OCI-LY3 (cell line): ENCODE results near the gene NTN5.

ENCODE experiments used
- H2AFZ ChIP-seq: fragments of 200-600, 300-600 bp; shearing (Covaris generic); 2 replicates; pipeline ENCODE4 v1.6.0; 2014; ENCODE audit warnings: antibody characterized with exemption, low read depth, low read length
- H3K27ac ChIP-seq: fragments of 200-600, 300-600 bp; sonication (generic); 2 replicates; pipeline ENCODE4 v1.5.1; 2014; ENCODE audit warnings: mild to moderate bottlenecking, low read length, moderate library complexity, mixed read lengths
- H3K27me3 ChIP-seq: fragments of 200-600, 300-600 bp; sonication (generic); 2 replicates; pipeline ENCODE4 v1.6.1; 2014; ENCODE audit warnings: low read depth, low read length, mixed read lengths
- H3K36me3 ChIP-seq: fragments of 200-600, 300-600 bp; sonication (generic); replicated peaks from 2 replicates; pipeline ENCODE3; 2014; ENCODE audit warnings: low read depth, low read length, mixed read lengths
- H3K4me1 ChIP-seq: fragments of 300-600, 200-600 bp; sonication (generic); 2 replicates; pipeline ENCODE4 v1.6.1; 2014; ENCODE audit warnings: low read length, mixed read lengths
- H3K4me2 ChIP-seq: fragments of 200-600, 300-600 bp; sonication (generic); 2 replicates; pipeline ENCODE4 v1.6.1; 2014; ENCODE audit warnings: low read length, mixed read lengths
- H3K4me3 ChIP-seq: fragments of 300-600, 200-600 bp; sonication (generic); 2 replicates; pipeline ENCODE4 v1.5.1; 2014; ENCODE audit warnings: antibody characterized with exemption, mild to moderate bottlenecking, low read length, moderate library complexity
- H3K79me2 ChIP-seq: fragments of 300-600, 200-600 bp; shearing (Covaris generic); 2 replicates; pipeline ENCODE4 v1.6.1; 2014; ENCODE audit warnings: mild to moderate bottlenecking, low read length, mixed read lengths
- H3K9ac ChIP-seq: fragments of 300-600, 200-600 bp; shearing (Covaris generic); 2 replicates; pipeline ENCODE4 v1.6.0; 2014; ENCODE audit warnings: mild to moderate bottlenecking, low read length, moderate library complexity
- H3K9me3 ChIP-seq: fragments of 200-600, 300-600 bp; shearing (Covaris generic); 2 replicates; pipeline ENCODE4 v1.6.1; 2014; ENCODE audit warnings: low read length, mixed read lengths; ENCODE audit not compliant: insufficient read depth
- H4K20me1 ChIP-seq: fragments of 200-600, 300-600 bp; sonication (generic); 2 replicates; pipeline ENCODE4 v1.6.1; 2016; ENCODE audit warnings: low read length, mixed read lengths; ENCODE audit not compliant: insufficient read depth
- EZH2phosphoT487 ChIP-seq: fragments of 200-600 bp; shearing (Covaris generic); IDR thresholded peaks from 2 replicates; pipeline ENCODE4 v1.6.1; 2018; ENCODE audit warnings: antibody characterized with exemption, mixed run types, low read depth
- TF ChIP-seq, protein P1 (sequence below): fragments of 200-600, 300-600 bp; sonication (generic); IDR thresholded peaks from 2 replicates; pipeline ENCODE4 v1.5.1; 2014; ENCODE audit warnings: antibody characterized with exemption, low read length, low read depth

Gene NTN5

GRCh38 chr19:48627865-48628314 lies 44.9 kb downstream of the NTN5 start:
- H3K27ac ChIP-seq, result no peak overlapping the region
- H3K4me1 ChIP-seq, result peaks cover 19% of the 10 kb centered on the region
- no peaks in the 10 kb centered on the region for H4K20me1 ChIP-seq
- no peak for TF ChIP-seq EZH2phosphoT487
- H3K9me3 ChIP-seq, result no peaks in the 10 kb centered on the region
- peaks cover 23% of the 10 kb centered on the region for H3K36me3 ChIP-seq
- H3K4me2 ChIP-seq, result no peak overlapping the region
- no peaks in the 10 kb centered on the region for H3K27me3 ChIP-seq
- no peak overlapping the region for H3K4me3 ChIP-seq
- H2AFZ ChIP-seq, result no peak overlapping the region
- H3K79me2 ChIP-seq, result peaks cover 27% of the 10 kb centered on the region
- H3K9ac ChIP-seq, result no peak overlapping the region

GRCh38 chr19:48627201-48627864 lies 45.5 kb downstream of the NTN5 start:
- Histone ChIP-seq H3K4me1 (peaks cover 19% of the 10 kb centered on the region), H2AFZ (no peak overlapping the region), H3K79me2 (peaks cover 27% of the 10 kb centered on the region), H3K4me2 (no peak overlapping the region), H3K27ac (no peak overlapping the region), H4K20me1 (no peaks in the 10 kb centered on the region), H3K9ac (no peak overlapping the region), H3K36me3 (peaks cover 23% of the 10 kb centered on the region), H3K4me3 (no peak overlapping the region), H3K9me3 (no peaks in the 10 kb centered on the region), H3K27me3 (no peaks in the 10 kb centered on the region)
- TF ChIP-seq, protein P1, sequence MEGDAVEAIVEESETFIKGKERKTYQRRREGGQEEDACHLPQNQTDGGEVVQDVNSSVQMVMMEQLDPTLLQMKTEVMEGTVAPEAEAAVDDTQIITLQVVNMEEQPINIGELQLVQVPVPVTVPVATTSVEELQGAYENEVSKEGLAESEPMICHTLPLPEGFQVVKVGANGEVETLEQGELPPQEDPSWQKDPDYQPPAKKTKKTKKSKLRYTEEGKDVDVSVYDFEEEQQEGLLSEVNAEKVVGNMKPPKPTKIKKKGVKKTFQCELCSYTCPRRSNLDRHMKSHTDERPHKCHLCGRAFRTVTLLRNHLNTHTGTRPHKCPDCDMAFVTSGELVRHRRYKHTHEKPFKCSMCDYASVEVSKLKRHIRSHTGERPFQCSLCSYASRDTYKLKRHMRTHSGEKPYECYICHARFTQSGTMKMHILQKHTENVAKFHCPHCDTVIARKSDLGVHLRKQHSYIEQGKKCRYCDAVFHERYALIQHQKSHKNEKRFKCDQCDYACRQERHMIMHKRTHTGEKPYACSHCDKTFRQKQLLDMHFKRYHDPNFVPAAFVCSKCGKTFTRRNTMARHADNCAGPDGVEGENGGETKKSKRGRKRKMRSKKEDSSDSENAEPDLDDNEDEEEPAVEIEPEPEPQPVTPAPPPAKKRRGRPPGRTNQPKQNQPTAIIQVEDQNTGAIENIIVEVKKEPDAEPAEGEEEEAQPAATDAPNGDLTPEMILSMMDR, result no peak
- no peak for TF ChIP-seq EZH2phosphoT487

- Histone ChIP-seq H3K4me1 (peaks cover 26% of the 10 kb centered on the region), H3K9me3 (no peaks in the 10 kb centered on the region), H2AFZ (no peak overlapping the region), H3K27ac (no peak overlapping the region), H3K4me2 (no peak overlapping the region), H3K4me3 (no peak overlapping the region), H3K36me3 (peaks cover 22% of the 10 kb centered on the region), H3K9ac (no peak overlapping the region), H3K27me3 (no peaks in the 10 kb centered on the region), H4K20me1 (no peaks in the 10 kb centered on the region), H3K79me2 (peaks cover 27% of the 10 kb centered on the region)
- TF ChIP-seq, protein P1, result no peak
- TF ChIP-seq EZH2phosphoT487, result no peak
Observed at GRCh38 chr19:48625891-48626327, 46.9 kb downstream of the NTN5 start.

DNA sequence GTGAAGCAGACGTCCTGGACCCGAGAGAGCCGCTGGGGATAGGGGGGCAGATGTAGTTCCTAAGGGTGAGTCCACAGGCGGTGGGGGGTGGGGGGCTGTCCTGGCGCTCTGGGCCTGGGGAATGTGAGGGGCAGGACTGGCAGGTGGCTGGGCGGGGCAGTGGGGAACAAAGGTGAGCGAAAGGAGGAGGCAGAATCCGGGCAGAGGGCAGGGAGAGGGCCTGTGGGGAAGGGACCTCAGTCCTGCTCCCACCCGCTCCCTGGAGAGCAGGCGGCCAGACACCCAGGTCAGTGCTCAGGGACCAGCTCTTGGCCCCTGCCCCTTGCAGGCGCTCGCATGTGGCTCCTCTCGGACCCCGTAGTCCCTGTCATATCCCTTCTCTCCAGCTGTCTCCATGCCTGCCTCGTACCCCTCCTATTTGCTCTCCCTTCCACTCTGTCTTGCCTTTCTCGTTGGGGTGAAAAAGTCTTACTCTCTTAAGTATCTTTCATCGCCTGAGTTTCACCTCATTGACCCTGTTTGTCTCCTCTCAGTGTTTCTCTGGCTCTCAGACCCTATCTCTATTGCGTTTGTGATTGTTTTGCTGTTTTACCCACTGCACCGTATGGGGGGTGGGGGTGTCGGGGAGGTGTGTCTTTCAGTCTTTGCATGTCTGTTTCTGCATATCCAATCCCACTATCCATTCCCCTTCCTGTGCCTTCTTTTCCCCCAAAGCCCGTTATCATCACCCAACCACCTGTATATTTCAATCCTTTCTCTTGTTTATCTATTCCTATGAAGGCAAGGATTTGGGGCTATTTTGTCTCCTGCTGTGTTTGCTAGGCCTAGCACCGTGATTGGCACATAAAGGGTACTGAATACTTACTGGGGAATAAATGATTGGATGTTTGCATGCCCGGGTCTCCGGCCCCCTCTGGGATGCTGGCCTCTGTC lies 47.8 kb downstream of the NTN5 start:
- TF ChIP-seq, protein P1, result no peak
- TF ChIP-seq EZH2phosphoT487, result no peak
- Histone ChIP-seq H3K4me1 (peaks cover 30% of the 10 kb centered on the region), H3K27ac (0 out of 2 replicates have a peak overlapping the region, but pooled peaks have one; percentile 20), H3K79me2 (peaks cover 31% of the 10 kb centered on the region), H3K36me3 (peaks cover 14% of the 10 kb centered on the region), H3K4me3 (peak overlapping the region; percentile 84), H2AFZ (no peak overlapping the region), H3K27me3 (no peaks in the 10 kb centered on the region), H4K20me1 (no peaks in the 10 kb centered on the region), H3K9me3 (no peaks in the 10 kb centered on the region), H3K4me2 (peak overlapping the region; percentile 79), H3K9ac (peak overlapping the region; percentile 73)
